ENCODE data around the gene CA4.

Gene CA4

DNA sequence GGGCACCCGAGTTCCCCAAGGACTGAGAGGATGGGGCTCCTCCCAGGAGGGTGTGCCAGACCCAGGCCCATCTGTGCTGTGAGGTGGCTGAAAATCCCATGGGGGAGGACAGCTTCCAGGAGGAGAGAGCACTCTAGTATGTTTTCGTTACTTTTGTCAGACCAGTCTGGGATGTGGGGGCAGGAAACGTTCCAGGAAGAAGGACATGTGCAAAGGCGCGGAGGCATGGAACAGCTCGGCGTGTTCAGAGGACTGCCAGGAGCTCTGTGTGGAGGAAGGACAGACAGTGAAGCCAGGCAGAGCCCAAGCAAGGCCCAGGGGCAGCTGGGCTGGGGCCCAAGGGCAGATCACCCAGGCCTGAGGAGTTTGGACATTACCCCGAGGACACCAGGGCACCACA, 7.0 kb downstream of the CA4 start:
- Histone ChIP-seq H3K36me3 (no peaks in the 10 kb centered on the region), H3K4me3 (ENCODE audit: low read depth, low read length) (no peak overlapping the region), H3K27me3 (no peaks in the 10 kb centered on the region; the same call in 1 of the 2 replicates), H3K4me1 (peaks cover 4% of the 10 kb centered on the region), H3K9me3 (no peaks in the 10 kb centered on the region)
- TF ChIP-seq, protein P1, sequence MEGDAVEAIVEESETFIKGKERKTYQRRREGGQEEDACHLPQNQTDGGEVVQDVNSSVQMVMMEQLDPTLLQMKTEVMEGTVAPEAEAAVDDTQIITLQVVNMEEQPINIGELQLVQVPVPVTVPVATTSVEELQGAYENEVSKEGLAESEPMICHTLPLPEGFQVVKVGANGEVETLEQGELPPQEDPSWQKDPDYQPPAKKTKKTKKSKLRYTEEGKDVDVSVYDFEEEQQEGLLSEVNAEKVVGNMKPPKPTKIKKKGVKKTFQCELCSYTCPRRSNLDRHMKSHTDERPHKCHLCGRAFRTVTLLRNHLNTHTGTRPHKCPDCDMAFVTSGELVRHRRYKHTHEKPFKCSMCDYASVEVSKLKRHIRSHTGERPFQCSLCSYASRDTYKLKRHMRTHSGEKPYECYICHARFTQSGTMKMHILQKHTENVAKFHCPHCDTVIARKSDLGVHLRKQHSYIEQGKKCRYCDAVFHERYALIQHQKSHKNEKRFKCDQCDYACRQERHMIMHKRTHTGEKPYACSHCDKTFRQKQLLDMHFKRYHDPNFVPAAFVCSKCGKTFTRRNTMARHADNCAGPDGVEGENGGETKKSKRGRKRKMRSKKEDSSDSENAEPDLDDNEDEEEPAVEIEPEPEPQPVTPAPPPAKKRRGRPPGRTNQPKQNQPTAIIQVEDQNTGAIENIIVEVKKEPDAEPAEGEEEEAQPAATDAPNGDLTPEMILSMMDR (IDR thresholded peaks at IDR 0.05; ENCODE audit: low read depth, low read length), result no peak
- peak; percentile 2 for DNase-seq

- Histone ChIP-seq H3K36me3 (no peaks in the 10 kb centered on the region), H3K27me3 (no peaks in the 10 kb centered on the region), H3K4me1 (peaks cover 4% of the 10 kb centered on the region), H3K9me3 (no peaks in the 10 kb centered on the region), H3K4me3 (ENCODE audit: low read depth, low read length) (no peak overlapping the region)
- peak; percentile 9 for DNase-seq
- TF ChIP-seq, protein P1 (IDR thresholded peaks at IDR 0.05; ENCODE audit: low read depth, low read length), result no peak
These were observed 7.8 kb downstream of the CA4 start for GRCh38 chr17:60157487-60158040.

GRCh38 chr17:60158751-60159478, 9.1 kb downstream of the CA4 start:
- Histone ChIP-seq H3K9me3 (no peaks in the 10 kb centered on the region), H3K4me3 (ENCODE audit: low read depth, low read length) (no peak overlapping the region), H3K36me3 (no peaks in the 10 kb centered on the region), H3K4me1 (peaks cover 4% of the 10 kb centered on the region), H3K27me3 (no peaks in the 10 kb centered on the region)
- TF ChIP-seq, protein P1 (IDR thresholded peaks at IDR 0.05; ENCODE audit: low read depth, low read length), result no peak
- peak; percentile 8 for DNase-seq

- TF ChIP-seq, protein P1 (IDR thresholded peaks at IDR 0.05; ENCODE audit: low read depth, low read length), result no peak
- Histone ChIP-seq H3K27me3 (no peaks in the 10 kb centered on the region), H3K36me3 (no peaks in the 10 kb centered on the region), H3K9me3 (no peaks in the 10 kb centered on the region), H3K4me1 (peaks cover 2% of the 10 kb centered on the region), H3K4me3 (ENCODE audit: low read depth, low read length) (no peak overlapping the region)
- no peak for DNase-seq
These were observed 9.7 kb downstream of the CA4 start for GRCh38 chr17:60159479-60159866.

GRCh38 chr17:60160829-60161501, 11.2 kb downstream of the CA4 start:
- Histone ChIP-seq H3K27me3 (no peaks in the 10 kb centered on the region), H3K4me1 (no peaks in the 10 kb centered on the region; the same call in 1 of the 2 replicates), H3K9me3 (no peaks in the 10 kb centered on the region), H3K4me3 (ENCODE audit: low read depth, low read length) (no peak overlapping the region), H3K36me3 (no peaks in the 10 kb centered on the region)
- TF ChIP-seq, protein P1 (IDR thresholded peaks at IDR 0.05; ENCODE audit: low read depth, low read length), result no peak
- DNase-seq, result no peak
